ENCODE measurements around the gene QSER1.
"Not testable (repeated sequence)": the region's sequence is repeated elsewhere in the genome, so short reads cannot be mapped to it uniquely, and the experiment has no call there.

The QSER1 gene

DNA sequence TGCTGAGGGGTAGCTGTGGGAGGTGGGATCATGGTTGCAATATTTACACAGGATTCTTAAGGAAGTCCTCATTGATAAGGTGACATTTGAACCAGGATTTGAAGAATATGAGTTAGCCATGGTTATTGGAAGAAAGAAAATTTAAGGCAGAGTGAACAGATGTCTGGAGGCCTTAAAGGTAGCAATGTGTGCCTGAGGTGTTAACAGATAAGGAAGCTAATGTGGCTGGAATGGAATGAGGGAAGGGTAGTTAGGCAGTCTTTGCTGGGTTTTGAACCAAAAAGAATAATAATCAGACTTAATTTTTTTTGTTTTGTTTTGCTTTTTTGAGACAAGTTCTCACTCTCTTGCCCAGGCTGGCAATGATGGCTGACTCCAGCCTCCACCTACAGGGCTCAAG is 113.4 kb downstream of the QSER1 start:
- no peak for DNase-seq

- DNase-seq = no peak
Measured at GRCh38 chr11:33013755-33014154, 121.1 kb downstream of the QSER1 start.

- DNase-seq = peak; percentile 94
Measured at GRCh38 chr11:33015621-33016551, 123.3 kb downstream of the QSER1 start, which contains the start of gene DEPDC7. DEPDC7 (plus strand) TSS chr11:33015878; CDS start chr11:33015956, 78 bp downstream.

DNA sequence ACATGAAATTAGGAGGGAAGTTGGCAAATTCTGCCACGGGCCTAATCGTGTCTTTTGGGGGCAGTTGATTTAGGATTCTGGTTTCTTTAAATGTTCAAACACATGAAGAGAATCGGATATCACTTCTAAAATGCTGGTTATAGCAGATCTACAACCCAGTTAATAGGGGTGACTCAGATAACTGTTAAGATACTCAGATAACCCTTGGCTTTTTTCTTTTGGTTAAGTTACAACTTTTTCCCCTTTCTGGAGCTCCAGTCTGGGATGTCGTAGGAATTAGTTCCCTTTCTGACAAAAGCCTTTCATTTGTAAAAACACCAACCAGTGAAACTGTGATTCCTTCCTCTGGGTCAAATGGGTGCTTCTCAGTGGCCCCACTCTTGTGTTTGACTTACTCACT is 124.0 kb downstream of the QSER1 start:
- no peak for DNase-seq

- no peak for DNase-seq
Measured at GRCh38 chr11:33017478-33017877, 124.9 kb downstream of the QSER1 start.

GRCh38 chr11:33017965-33018364 is 125.4 kb downstream of the QSER1 start:
- no peak for DNase-seq

- no peak for DNase-seq
Measured at GRCh38 chr11:33018840-33019239, 126.2 kb downstream of the QSER1 start.

DNA sequence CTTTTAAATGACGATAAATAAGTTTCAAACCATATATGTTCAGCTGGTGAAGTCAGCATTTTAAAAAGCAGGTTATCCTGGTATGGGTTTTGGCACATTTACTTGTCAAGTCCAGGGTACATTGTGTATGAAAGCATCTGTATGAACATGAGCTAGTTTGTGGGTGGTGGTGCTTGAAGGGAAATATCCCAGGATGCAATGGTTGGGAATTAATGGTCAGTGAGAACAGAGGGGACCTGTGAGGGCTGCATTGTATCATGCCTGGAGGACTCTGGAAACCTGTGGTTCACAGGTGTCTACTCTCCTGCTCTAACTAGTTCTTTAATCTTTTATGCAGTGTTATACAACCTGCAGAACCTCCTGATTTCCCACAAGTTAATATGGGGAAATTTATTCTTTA is 128.9 kb downstream of the QSER1 start:
- DNase-seq = no peak

DNA sequence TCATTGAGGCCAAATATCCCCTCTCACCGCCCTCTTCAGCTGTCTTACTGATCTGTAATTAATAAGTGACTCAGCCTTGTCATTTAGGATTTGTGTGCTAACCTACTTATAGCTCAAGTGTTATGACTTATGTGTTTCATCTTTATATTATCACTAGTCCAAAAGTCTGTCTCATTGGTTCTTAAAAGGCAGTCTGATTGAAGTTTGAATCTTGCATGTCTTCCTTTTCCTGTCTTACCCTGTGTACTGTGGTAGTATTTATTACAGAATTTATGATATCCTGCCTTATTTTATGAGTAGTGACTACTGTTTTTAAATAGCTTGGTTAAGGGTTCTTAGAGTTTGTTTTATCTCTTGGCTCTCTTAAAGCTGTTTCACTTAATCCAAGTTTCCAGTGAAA is 129.3 kb downstream of the QSER1 start:
- DNase-seq = no peak

GRCh38 chr11:33025339-33025722 is 132.7 kb downstream of the QSER1 start:
- DNase-seq = no peak

DNA sequence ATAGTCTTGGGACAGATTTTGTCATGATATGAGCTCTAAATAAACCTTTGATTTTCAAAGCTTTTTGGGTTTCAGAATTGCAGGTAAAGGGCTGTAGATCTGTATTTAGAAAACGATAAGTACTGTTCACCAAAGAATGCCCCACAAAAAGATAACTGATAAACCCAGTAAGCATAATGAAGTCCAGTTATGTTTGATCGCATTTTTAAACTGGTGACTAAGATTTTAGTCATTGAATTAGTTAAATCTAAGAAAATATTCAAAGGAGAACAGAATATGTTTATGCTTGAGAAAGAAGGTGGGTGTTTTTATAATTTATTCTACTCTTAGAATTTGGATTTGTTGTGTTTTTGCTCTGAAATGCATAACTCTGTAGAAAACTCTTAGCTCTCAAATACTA is 134.6 kb downstream of the QSER1 start:
- no peak for DNase-seq

- no peak for DNase-seq
Measured at GRCh38 chr11:33027846-33028536, 135.4 kb downstream of the QSER1 start.

GRCh38 chr11:33028537-33028914 is 135.9 kb downstream of the QSER1 start:
- no peak for DNase-seq

DNA sequence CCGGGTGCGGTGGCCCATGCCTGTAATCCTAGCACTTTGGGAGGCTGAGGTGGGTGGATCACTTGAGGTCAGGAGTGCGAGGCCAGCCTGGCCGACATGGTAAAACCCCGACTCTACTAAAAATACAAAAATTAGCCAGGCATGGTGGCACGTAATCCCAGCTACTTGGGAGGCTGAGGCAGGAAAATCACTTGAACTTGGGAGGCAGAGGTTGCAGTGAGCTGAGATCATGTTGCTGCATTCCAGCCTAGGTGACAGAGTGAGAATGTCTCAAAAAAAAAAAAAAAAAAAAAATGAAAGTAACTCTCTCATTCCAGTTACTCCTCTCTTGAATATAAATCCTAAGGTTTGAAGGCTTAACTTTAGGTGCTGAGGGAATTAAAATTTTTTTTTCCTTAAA is 136.6 kb downstream of the QSER1 start:
- not testable (repeated sequence) for DNase-seq
